DOHH2 (cell line): Measurements from ENCODE around the gene CFAP298.

Experiments used
- H3F3A ChIP-seq: fragments of 200-600 bp; sonication (generic), shearing (Covaris generic); 2 replicates; pipeline ENCODE4 v1.6.0; 2016; ENCODE audit warnings: antibody characterized with exemption, mild to moderate bottlenecking; ENCODE audit not compliant: control insufficient read depth, insufficient read depth
- H3K27ac ChIP-seq: fragments of 200-600 bp; sonication (generic); 2 replicates; pipeline ENCODE4 v1.5.1; 2014; ENCODE audit warnings: low read depth, mild to moderate bottlenecking, low read length, moderate library complexity
- H3K27me3 ChIP-seq: fragments of 200-600 bp; sonication (generic); 2 replicates; pipeline ENCODE4 v1.6.1; 2014; ENCODE audit warnings: mild to moderate bottlenecking, low read length, mixed read lengths; ENCODE audit not compliant: control insufficient read depth
- H3K36me3 ChIP-seq: fragments of 200-600 bp; sonication (generic); 2 replicates; pipeline ENCODE4 v1.6.1; 2014; ENCODE audit warnings: mild to moderate bottlenecking, low read length, moderate library complexity, mixed read lengths; ENCODE audit not compliant: control insufficient read depth
- H3K4me1 ChIP-seq: fragments of 200-600 bp; sonication (generic); 2 replicates; pipeline ENCODE4 v1.6.1; 2014; ENCODE audit warnings: mild to moderate bottlenecking, low read length, mixed read lengths; ENCODE audit not compliant: control insufficient read depth
- H3K4me2 ChIP-seq: fragments of 200-600 bp; sonication (generic); 2 replicates; pipeline ENCODE4 v1.6.0; 2014; ENCODE audit warnings: mild to moderate bottlenecking, low read length, moderate library complexity
- H3K4me3 ChIP-seq: fragments of 200-600 bp; sonication (generic); 2 replicates; pipeline ENCODE4 v1.5.1; 2014; ENCODE audit warnings: mild to moderate bottlenecking, low read length, mixed read lengths
- H3K79me2 ChIP-seq: fragments of 200-600 bp; sonication (generic); 2 replicates; pipeline ENCODE4 v1.6.1; 2014; ENCODE audit warnings: mild to moderate bottlenecking, low read length, mixed read lengths; ENCODE audit not compliant: control insufficient read depth
- H3K9me2 ChIP-seq: fragments of 200-600 bp; sonication (generic); replicated peaks from 2 replicates; pipeline ENCODE4 v1.6.1; 2014; ENCODE audit warnings: mild to moderate bottlenecking, low read length, mixed read lengths; ENCODE audit not compliant: control insufficient read depth
- H3K9me3 ChIP-seq: fragments of 200-600 bp; sonication (generic); 2 replicates; pipeline ENCODE4 v1.6.1; 2014; ENCODE audit warnings: antibody characterized with exemption, low read length, mixed read lengths; ENCODE audit not compliant: control insufficient read depth, insufficient read depth
- H4K20me1 ChIP-seq: fragments of 200-600 bp; sonication (generic); 2 replicates; pipeline ENCODE4 v1.6.0; 2014; ENCODE audit warnings: low read depth, mild to moderate bottlenecking, antibody characterized with exemption, low read length, moderate library complexity; ENCODE audit not compliant: control insufficient read depth, insufficient read depth
- CTCF ChIP-seq: fragments of 200-600 bp; sonication (generic); IDR thresholded peaks from one replicate; pipeline ENCODE4 v1.5.1; 2014; ENCODE audit warnings: antibody characterized with exemption, mild to moderate bottlenecking, low read depth, low read length; ENCODE audit not compliant: poor library complexity, severe bottlenecking
- EZH2phosphoT487 ChIP-seq: fragments of 200-600 bp; sonication (generic); IDR thresholded peaks from 2 replicates; pipeline ENCODE4 v1.6.1; 2017; ENCODE audit warnings: borderline replicate concordance, mild to moderate bottlenecking, antibody characterized with exemption, low read length, moderate library complexity, mixed read lengths

Gene CFAP298

GRCh38 chr21:32554832-32555638, 57.1 kb downstream of the CFAP298 start:
- no peak for TF ChIP-seq CTCF
- no peak for TF ChIP-seq EZH2phosphoT487
- Histone ChIP-seq H3F3A (no peaks in the 10 kb centered on the region), H3K27me3 (peaks cover 13% of the 10 kb centered on the region), H3K4me1 (no peaks in the 10 kb centered on the region), H3K27ac (no peak overlapping the region), H3K36me3 (no peaks in the 10 kb centered on the region), H3K9me3 (no peaks in the 10 kb centered on the region), H3K4me2 (no peak overlapping the region), H3K79me2 (no peaks in the 10 kb centered on the region), H3K9me2 (no peaks in the 10 kb centered on the region), H3K4me3 (no peak overlapping the region), H4K20me1 (no peaks in the 10 kb centered on the region)

DNA sequence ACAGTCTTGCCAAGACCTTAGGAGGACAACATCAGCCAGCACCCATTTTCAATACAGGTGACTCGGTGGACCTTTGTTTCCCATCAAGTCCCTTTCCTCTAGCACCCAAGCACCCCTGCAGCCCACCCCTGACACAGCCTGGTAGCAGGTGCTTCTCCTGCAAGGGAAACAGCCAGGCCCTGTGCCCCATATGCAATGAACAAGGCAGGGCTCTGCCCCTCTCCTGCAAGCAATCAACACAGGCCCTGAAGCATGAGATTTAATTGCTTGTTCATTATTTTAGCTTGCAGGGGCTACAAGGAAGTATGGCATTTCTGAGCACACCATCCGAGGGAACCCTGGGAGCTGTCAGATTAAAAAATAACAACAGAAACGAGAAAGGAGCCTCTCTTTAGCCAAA, 62.3 kb downstream of the CFAP298 start:
- no peak overlapping the region for H3K4me3 ChIP-seq
- H3K9me3 ChIP-seq: no peaks in the 10 kb centered on the region
- no peaks in the 10 kb centered on the region for H3K36me3 ChIP-seq
- H3K4me1 ChIP-seq: no peaks in the 10 kb centered on the region
- no peak overlapping the region for H3K4me2 ChIP-seq
- H3K79me2 ChIP-seq: no peaks in the 10 kb centered on the region
- peaks cover 9% of the 10 kb centered on the region; the same call in 1 of the 2 replicates for H3K27me3 ChIP-seq
- H3K27ac ChIP-seq: no peak overlapping the region
- TF ChIP-seq CTCF (no peak), EZH2phosphoT487 (no peak)
- H4K20me1 ChIP-seq: no peaks in the 10 kb centered on the region
- H3F3A ChIP-seq: no peaks in the 10 kb centered on the region
- no peaks in the 10 kb centered on the region for H3K9me2 ChIP-seq

- H3K27me3 ChIP-seq: peaks cover 9% of the 10 kb centered on the region; the same call in 1 of the 2 replicates
Observed at GRCh38 chr21:32549440-32549839, 62.7 kb downstream of the CFAP298 start.

More at GRCh38 chr21:32549440-32549839, 62.7 kb downstream of the CFAP298 start:
- no peaks in the 10 kb centered on the region for H3K4me1 ChIP-seq
- H3K9me3 ChIP-seq: no peaks in the 10 kb centered on the region
- H4K20me1 ChIP-seq: no peaks in the 10 kb centered on the region
- no peak overlapping the region for H3K4me2 ChIP-seq
- no peaks in the 10 kb centered on the region for H3K9me2 ChIP-seq
- H3F3A ChIP-seq: no peaks in the 10 kb centered on the region
- H3K4me3 ChIP-seq: no peak overlapping the region
- no peaks in the 10 kb centered on the region for H3K36me3 ChIP-seq
- H3K27ac ChIP-seq: no peak overlapping the region
- TF ChIP-seq EZH2phosphoT487 (no peak), CTCF (no peak)
- no peaks in the 10 kb centered on the region for H3K79me2 ChIP-seq
